HEK293T (cell line): Measurements from ENCODE around the gene LRRC75A.

Source experiments
- CTCF ChIA-PET: fragments of 350-600 bp; formaldehyde crosslinking; extraction: SDS; loops from one replicate; lab custom pipeline; 2021; ENCODE audit warnings: antibody characterized with exemption, inconsistent platforms; lab: Yijun Ruan, JAX
- POLR2A ChIA-PET: fragments of 350-600 bp; formaldehyde crosslinking; extraction: SDS; loops from one replicate; lab custom pipeline; 2020; ENCODE audit warnings: antibody characterized with exemption, inconsistent platforms; lab: Yijun Ruan, JAX
- DNase-seq: peaks from one replicate; pipeline ENCODE4 v3.0.0; 2012; ENCODE audit warnings: mixed read lengths; ENCODE audit errors: extremely low spot score
- ARNT ChIP-seq: fragments of 450-650 bp; IDR thresholded peaks from 2 replicates; pipeline ENCODE4 v1.6.1; 2017; ENCODE audit warnings: mild to moderate bottlenecking
- BHLHE40 ChIP-seq: fragments of 450-650 bp; IDR thresholded peaks from 2 replicates; pipeline ENCODE4 v1.6.1; 2016; ENCODE audit warnings: mild to moderate bottlenecking, moderate library complexity, borderline replicate concordance
- CTBP1 ChIP-seq: fragments of 450-650 bp; IDR thresholded peaks from 2 replicates; pipeline ENCODE4 v1.6.1; 2016; ENCODE audit warnings: borderline replicate concordance
- ELF4 ChIP-seq: fragments of 450-650 bp; IDR thresholded peaks from 2 replicates; pipeline ENCODE4 v1.6.1; 2017; ENCODE audit warnings: antibody characterized with exemption
- FOXA1 ChIP-seq: fragments of 450-650 bp; IDR thresholded peaks from 2 replicates; pipeline ENCODE4 v1.6.1; 2016; ENCODE audit warnings: mild to moderate bottlenecking
- FOXK2 ChIP-seq: fragments of 450-650 bp; IDR thresholded peaks from 2 replicates; pipeline ENCODE4 v1.6.1; 2016; ENCODE audit warnings: mild to moderate bottlenecking
- FOXM1 ChIP-seq: fragments of 450-650 bp; IDR thresholded peaks from 2 replicates; pipeline ENCODE4 v1.6.1; 2017; ENCODE audit warnings: mild to moderate bottlenecking, borderline replicate concordance
- HDGF ChIP-seq: fragments of 450-650 bp; IDR thresholded peaks from 2 replicates; pipeline ENCODE4 v1.6.1; 2017; ENCODE audit warnings: antibody characterized with exemption, borderline replicate concordance
- L3MBTL2 ChIP-seq: fragments of 450-650 bp; conservative IDR thresholded peaks from 2 replicates; pipeline ENCODE4 v1.6.1; 2016; ENCODE audit warnings: mild to moderate bottlenecking
- LEF1 ChIP-seq: fragments of 450-650 bp; IDR thresholded peaks from 2 replicates; pipeline ENCODE4 v1.6.1; 2017; ENCODE audit warnings: mild to moderate bottlenecking, borderline replicate concordance
- NFRKB ChIP-seq: fragments of 450-650 bp; IDR thresholded peaks from 2 replicates; pipeline ENCODE4 v1.6.1; 2016; ENCODE audit warnings: mild to moderate bottlenecking, moderate library complexity
- SP1 ChIP-seq: fragments of 450-650 bp; IDR thresholded peaks from 2 replicates; pipeline ENCODE4 v1.6.1; 2017
- SUZ12 ChIP-seq: fragments of 450-650 bp; IDR thresholded peaks from 2 replicates; pipeline ENCODE4 v1.6.1; 2016; ENCODE audit warnings: mild to moderate bottlenecking
- TARDBP ChIP-seq: fragments of 450-650 bp; IDR thresholded peaks from 2 replicates; pipeline ENCODE4 v1.6.1; 2016
- ZNF384 ChIP-seq: fragments of 450-650 bp; IDR thresholded peaks from 2 replicates; pipeline ENCODE4 v1.6.1; 2016
- TF ChIP-seq, protein P1 (sequence below): fragments of 450-650 bp; IDR thresholded peaks from 2 replicates; pipeline ENCODE4 v1.6.1; 2016

LRRC75A gene

DNA sequence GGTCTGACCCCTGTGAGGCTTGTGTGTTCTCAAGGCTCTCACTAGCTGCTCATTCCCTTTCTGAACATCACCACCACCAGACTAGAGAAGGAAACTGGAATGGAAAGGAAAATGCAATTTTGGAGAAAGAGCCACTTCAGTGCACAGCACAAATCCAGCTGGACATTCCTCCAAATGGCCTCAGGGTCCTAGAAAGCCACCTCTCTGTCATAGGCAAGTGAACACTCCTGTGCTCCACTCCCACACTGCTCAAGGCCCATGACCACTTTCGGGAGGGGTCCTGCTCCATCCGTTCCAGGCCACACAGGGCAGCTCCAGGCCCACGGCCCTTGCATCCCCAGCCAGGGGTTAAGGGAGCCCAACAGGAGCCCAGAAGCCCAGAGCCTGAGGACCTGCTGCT, 2.6 kb downstream of the LRRC75A start:
- ChIA-PET POLR2A (no interaction called here), CTCF (interaction anchor here (1.4 kb wide), 1 partner anchor 32 kb away, joined by 3 read pairs; no protein-coding TSS in a partner anchor)
- TF ChIP-seq FOXA1 (no peak), HDGF (no peak), FOXK2 (no peak), LEF1 (no peak), L3MBTL2 (no peak), FOXM1 (no peak), NFRKB (no peak), ELF4 (no peak), ZNF384 (no peak), TARDBP (no peak), BHLHE40 (no peak), CTBP1 (no peak), SUZ12 (no peak), ARNT (no peak), SP1 (no peak)
- TF ChIP-seq, protein P1, sequence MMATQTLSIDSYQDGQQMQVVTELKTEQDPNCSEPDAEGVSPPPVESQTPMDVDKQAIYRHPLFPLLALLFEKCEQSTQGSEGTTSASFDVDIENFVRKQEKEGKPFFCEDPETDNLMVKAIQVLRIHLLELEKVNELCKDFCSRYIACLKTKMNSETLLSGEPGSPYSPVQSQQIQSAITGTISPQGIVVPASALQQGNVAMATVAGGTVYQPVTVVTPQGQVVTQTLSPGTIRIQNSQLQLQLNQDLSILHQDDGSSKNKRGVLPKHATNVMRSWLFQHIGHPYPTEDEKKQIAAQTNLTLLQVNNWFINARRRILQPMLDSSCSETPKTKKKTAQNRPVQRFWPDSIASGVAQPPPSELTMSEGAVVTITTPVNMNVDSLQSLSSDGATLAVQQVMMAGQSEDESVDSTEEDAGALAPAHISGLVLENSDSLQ, result no peak
- DNase-seq, result no peak

DNA sequence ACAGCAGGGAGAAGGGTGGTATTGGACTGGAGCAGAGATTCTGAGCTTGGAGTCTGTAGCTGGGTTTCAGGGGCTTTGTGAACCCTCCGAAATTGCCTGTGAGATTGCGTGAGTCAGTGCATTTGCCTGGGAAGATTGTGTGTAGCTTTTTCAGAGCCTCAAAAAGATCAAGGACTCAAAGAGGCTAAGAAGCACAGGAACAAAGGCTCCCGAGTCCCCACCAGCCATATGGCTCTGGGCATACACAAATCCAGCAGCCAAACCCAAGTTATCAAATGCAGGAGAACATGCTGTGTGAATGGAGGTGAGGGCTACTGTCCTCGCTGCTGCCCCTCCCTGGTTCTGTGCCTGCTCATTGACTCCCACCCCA, 3.0 kb downstream of the LRRC75A start:
- CTCF ChIA-PET, result interaction anchor here (1.4 kb wide), 1 partner anchor 32 kb away, joined by 3 read pairs; no protein-coding TSS in a partner anchor

DNA sequence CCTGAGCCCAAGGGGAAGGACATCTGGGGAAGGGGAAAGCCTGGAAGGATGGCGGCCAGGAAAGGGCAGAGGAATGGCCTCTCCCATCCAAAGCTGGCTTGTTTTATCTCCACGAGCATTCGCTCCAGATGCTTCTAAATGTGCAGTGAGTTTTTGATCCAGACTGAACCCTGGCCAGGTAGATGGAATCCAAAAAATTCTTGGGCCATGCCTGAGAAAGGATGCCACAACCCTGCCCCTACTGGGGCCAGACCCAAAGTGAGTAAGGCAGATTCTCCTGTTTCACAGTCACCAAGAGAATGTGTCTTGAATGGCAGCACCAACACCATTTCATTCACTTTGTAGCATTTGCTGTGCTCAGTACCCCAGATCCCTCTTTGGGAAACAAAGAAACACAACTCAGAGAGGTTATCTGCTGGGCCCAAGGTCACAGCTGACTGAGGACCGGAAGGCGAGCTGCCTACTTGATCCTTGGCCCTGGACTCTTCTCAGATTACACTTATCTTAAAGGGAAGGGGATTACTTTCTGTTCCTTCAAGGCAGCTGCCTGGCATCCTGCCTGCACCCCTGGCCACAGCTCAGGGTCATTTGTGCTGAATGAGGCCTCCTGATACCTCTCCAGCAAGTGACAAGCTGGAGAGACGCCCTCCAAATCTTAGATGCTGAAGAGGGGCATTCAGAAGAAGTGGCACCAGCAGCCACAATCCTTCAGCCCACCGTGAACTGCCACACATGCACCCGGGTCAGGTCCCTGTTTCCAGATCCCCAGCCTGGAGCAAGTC, 3.6 kb downstream of the LRRC75A start:
- no peak for DNase-seq

More for the DNA sequence above, 3.0 kb downstream of the LRRC75A start:
- POLR2A ChIA-PET, result interaction anchor here (1.6 kb wide), 1 partner anchor 10 kb away, joined by 4 read pairs; no protein-coding TSS in a partner anchor
- no peak for TF ChIP-seq SP1
- no peak for TF ChIP-seq HDGF
- TF ChIP-seq SUZ12, result no peak
- no peak for TF ChIP-seq LEF1
- no peak for TF ChIP-seq ELF4
- TF ChIP-seq ZNF384, result no peak
- TF ChIP-seq L3MBTL2, result no peak
- TF ChIP-seq FOXM1, result no peak
- TF ChIP-seq NFRKB, result no peak
- TF ChIP-seq TARDBP, result no peak
- TF ChIP-seq, protein P1, result no peak
- no peak for TF ChIP-seq CTBP1
- no peak for DNase-seq

DNA sequence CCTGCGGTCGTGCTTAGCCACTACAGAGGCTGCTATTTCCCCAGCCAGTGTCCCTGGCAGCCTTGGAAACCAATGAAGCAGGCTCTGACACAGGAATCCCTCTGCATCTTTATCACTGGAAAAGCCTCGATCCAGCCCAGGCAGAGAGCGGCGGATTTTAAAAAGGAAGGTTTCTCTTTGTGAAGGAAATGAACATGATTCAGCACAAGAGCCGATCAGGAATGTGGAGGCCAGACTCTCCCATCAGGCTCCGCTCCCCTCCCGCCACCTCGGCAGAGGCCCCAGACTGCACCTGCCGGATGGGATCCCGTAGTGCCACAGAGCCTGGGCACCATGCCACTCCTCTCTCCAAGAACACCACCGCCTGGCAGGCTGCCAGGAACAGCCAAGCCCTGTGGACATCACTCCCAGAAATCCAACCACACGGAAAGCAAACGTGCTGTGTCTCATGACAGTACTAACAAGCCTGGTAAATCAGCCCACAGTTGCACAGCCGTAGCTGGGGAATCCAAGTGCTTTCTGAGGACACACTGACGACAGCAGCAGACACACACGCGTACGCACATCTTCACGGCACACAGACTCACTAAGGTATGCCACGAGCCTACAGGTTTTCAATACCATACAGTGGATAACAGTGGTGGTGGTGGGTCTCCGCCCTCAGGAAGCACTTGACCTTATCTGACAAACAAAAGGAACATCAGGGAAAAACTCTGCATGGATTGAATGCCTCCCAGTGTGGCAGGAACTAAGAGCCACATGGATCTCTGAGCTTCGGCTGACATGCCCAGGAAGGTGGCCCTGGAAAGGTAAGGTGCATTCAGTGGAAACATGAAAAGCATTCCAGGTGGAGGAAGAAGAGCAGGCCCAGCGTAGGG, 5.4 kb downstream of the LRRC75A start:
- no peak for TF ChIP-seq ELF4
- no peak for TF ChIP-seq ARNT
- no peak for TF ChIP-seq SUZ12
- TF ChIP-seq ZNF384, result no peak
- TF ChIP-seq BHLHE40, result no peak
- no peak for TF ChIP-seq FOXM1
- TF ChIP-seq FOXK2, result no peak
- no peak for TF ChIP-seq FOXA1
- no peak for TF ChIP-seq L3MBTL2
- no peak for TF ChIP-seq SP1
- no peak for TF ChIP-seq LEF1
- TF ChIP-seq HDGF, result no peak
- TF ChIP-seq, protein P1, result no peak
- no peak for TF ChIP-seq NFRKB
- no peak for TF ChIP-seq TARDBP
- TF ChIP-seq CTBP1, result no peak
- no peak for DNase-seq
- ChIA-PET CTCF (no interaction called here), POLR2A (interaction anchor here (1.1 kb wide), 1 partner anchor 48 kb away, joined by 3 read pairs; no protein-coding TSS in a partner anchor)

More for the DNA sequence above, 3.6 kb downstream of the LRRC75A start:
- TF ChIP-seq BHLHE40 (no peak), NFRKB (no peak), ZNF384 (no peak)
- TF ChIP-seq, protein P1, result no peak
- ChIA-PET CTCF (interaction anchor here (0.7 kb wide), 1 partner anchor 16 kb away, joined by 3 read pairs; no protein-coding TSS in a partner anchor), POLR2A (interaction anchor here (0.8 to 1.6 kb wide), 4 partner anchors 9 to 108 kb away, joined by 3 to 4 read pairs (median 3); partner anchors contain the start of gene UBB)
